ENCODE results near the gene ITGAX.

Gene ITGAX

GRCh38 chr16:31348579-31348978, 6.4 kb upstream of the ITGAX start:
- no peak for DNase-seq (ENCODE audit: low read depth, low spot score)

GRCh38 chr16:31350275-31351005, 4.5 kb upstream of the ITGAX start:
- DNase-seq (ENCODE audit: low read depth, low spot score), result no peak

- DNase-seq (ENCODE audit: low read depth, low spot score), result no peak
Observed at GRCh38 chr16:31351246-31351941, 3.6 kb upstream of the ITGAX start.

DNA sequence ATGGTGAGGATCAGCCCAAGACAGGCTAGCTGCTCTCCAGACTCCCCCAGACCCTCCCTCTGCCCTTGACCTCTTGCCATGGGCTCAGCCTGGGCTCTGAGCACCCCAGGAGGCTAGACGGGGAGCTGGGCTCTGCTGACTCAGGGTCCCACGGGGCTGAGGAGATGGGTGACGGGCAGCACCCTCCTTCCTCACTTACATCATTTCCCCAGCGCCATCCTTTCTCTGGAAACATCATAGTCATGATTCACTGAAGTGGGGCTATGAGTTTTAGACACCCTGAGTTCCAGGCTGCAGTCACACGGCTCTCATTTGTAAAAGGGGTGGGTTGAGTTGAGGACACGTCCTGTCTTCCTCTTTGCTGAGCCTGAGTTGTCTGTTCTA, 3.0 kb upstream of the ITGAX start:
- no peak for DNase-seq (ENCODE audit: low read depth, low spot score)

GRCh38 chr16:31352376-31353115, 2.4 kb upstream of the ITGAX start:
- no peak for DNase-seq (ENCODE audit: low read depth, low spot score)

DNA sequence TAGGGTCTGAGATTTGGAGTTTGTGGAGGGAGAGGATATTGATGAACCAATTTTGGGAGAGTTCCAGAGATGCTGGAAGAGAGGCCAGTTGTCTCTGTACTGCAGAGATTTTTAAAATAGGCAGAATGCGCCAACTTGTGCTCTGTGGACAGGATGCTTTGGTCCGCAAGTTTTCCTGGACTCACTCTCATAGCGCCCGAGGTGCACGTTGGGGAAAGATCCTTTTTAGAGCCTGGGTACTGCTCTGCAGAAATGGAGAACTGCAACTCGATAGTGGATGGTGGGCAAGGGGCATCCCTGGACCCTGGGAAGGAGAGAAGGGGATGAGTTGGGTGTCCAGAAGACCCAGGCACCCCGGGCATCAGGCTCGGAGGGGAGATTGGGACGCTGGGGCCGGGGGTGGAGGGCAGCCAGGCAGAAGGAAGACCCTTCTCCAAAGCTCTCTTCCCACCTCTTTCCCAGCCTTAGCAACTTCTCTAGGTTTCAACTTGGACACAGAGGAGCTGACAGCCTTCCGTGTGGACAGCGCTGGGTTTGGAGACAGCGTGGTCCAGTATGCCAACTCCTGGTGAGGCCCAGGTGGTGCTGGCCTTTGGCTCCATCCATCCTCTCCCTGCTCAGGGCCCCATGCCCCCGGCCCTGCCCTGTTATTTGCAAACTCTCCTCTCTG, 590 bp downstream of the ITGAX start:
- no peak for DNase-seq (ENCODE audit: low read depth, low spot score)

GRCh38 chr16:31356566-31357323, 1.8 kb downstream of the ITGAX start:
- DNase-seq (ENCODE audit: low read depth, low spot score), result no peak

GRCh38 chr16:31357324-31358109, 2.5 kb downstream of the ITGAX start:
- DNase-seq (ENCODE audit: low read depth, low spot score), result no peak

DNA sequence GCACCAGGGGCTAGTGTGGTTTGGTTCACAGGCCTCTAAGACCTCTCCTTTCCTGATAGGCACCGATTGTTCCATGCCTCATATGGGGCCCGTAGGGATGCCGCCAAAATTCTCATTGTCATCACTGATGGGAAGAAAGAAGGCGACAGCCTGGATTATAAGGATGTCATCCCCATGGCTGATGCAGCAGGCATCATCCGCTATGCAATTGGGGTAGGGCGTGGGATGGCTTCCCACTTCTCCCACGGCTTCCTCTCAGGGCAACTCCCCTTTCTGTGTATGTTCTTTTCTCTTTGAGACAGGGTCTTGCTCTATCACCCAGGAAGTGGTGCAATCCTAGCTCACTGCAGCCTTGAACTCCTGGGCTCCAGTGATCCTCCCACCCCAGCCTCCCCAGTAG, 5.3 kb downstream of the ITGAX start:
- DNase-seq (ENCODE audit: low read depth, low spot score), result no peak

GRCh38 chr16:31361201-31362110, 6.5 kb downstream of the ITGAX start:
- DNase-seq (ENCODE audit: low read depth, low spot score), result no peak

DNA sequence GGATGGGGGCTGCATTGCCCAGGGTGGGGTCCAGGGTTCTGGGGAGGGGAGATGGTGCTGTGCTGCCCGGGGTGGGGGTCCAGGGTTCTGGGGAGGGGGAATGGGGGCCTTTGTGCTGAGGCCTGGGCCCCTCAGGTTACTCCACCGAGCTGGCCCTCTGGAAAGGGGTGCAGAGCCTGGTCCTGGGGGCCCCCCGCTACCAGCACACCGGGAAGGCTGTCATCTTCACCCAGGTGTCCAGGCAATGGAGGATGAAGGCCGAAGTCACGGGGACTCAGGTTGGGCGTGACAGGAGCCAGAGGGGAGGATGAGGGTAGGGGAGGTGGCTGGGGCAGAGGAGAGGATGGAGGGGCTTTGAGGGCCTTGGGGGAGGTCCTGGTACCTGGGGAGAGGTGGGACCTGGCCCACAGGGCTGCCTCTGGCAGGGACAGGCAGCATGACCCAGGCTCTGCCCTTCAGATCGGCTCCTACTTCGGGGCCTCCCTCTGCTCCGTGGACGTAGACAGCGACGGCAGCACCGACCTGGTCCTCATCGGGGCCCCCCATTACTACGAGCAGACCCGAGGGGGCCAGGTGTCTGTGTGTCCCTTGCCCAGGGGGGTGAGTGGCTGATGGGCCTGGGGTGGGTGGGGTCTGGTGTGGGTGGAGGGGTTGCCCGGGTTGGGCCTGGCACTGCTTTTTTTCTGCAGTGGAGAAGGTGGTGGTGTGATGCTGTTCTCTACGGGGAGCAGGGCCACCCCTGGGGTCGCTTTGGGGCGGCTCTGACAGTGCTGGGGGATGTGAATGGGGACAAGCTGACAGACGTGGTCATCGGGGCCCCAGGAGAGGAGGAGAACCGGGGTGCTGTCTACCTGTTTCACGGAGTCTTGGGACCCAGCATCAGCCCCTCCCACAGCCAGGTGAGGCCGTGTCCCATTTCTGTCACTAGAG, 7.8 kb downstream of the ITGAX start:
- DNase-seq (ENCODE audit: low read depth, low spot score), result no peak

DNA sequence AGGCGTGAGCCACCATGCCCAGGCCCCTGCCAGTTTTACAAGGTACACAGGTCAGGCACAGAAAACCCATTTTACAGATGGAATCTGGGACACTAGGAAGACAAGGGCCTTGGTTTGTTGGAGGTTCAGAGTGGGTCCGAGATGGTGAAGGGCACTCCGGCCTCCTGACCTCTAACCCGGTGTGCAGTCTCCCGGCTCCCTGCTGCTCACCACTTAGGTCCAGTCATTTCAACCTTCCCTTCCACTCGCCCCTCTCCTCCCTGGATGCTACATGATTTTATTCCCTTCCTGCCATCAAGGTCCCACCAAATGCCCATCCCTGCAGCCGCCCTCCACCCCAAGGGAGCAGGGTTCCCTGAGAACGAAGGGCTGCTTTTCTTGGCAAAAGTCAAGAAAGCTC, 8.7 kb downstream of the ITGAX start:
- DNase-seq (ENCODE audit: low read depth, low spot score), result no peak

DNA sequence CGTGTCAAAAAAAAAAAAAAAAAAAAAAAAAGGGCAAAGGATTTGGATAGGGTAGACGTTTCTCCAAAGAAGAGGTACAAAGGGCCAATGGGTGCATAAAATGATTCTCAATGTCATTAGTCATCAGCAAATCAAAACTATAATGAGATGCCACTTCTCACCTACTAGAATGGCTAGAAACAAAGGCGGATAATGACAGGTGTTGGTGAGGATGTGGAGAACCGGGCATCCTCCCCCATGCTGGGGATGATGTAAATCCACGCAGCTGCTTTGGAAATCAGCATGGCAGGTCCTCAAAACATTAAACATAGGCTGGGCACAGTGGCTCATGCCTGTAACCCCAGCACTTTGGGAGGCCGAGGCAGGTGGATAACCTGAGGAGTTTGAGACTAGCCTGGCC, 9.4 kb downstream of the ITGAX start:
- DNase-seq (ENCODE audit: low read depth, low spot score), result no peak

DNA sequence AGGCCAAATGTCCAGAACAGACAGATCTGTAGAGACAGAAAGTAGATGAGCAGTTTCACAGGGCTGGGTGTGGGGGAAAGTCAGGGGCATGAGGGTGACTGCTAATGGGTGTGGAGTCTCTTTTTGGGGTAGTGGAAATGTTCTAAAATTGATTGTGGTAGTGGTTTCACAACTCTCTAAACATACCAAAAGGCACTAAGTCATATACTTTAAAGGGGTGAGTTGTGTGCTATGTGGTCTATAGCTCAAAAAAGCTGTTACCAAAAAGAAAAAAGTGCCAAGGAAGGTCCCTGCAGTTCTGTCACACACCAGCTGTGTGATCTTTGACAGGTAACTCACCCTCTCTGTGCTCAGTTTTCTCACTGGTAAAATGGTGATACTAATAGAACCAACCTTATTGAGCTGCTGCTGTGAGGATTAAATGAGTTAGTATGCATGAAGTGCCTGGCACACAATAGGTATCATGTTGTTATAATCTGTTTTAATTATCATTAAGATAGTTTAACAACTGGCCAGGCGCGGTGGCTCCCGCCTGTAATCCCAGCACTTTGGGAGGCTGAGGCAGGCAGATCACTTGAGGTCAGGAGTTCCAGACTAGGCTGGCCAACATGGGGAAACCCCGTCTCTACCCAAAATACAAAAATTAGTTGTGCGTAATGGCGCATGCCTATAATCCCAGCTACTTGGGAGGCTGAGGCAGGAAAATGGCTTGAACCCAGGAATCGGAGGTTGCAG, 10.3 kb downstream of the ITGAX start:
- no peak for DNase-seq (ENCODE audit: low read depth, low spot score)

DNA sequence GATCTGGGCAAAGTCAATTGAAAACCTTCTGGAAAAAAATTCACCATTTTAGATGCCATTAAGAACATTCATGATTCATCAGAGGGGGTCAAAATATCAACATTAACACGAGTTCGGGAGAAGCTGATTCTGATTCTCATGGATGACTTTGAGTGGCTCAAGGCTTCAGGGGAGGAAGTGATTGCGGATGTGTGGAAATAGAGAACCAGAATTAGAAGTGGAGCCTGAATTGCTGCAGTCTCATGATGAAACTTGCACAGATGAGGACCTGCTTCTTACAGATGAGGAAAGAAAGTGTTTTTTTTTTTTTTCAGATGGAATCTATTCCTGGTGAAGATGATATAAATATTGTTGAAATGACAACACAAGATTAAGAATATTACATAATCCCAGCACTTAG, 12.9 kb downstream of the ITGAX start:
- DNase-seq (ENCODE audit: low read depth, low spot score), result no peak

DNA sequence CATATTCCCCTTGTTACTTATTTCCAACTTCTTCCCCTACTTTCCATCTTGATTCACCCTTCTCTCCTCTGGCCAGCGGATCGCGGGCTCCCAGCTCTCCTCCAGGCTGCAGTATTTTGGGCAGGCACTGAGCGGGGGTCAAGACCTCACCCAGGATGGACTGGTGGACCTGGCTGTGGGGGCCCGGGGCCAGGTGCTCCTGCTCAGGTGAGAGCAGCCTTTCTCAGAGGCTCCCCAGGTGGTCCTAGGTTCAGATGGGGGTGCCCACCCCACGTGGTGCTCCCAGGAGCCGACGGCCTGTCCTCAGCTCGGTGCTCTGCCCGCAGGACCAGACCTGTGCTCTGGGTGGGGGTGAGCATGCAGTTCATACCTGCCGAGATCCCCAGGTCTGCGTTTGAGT, 16.0 kb downstream of the ITGAX start:
- no peak for DNase-seq (ENCODE audit: low read depth, low spot score)

- DNase-seq (ENCODE audit: low read depth, low spot score), result no peak
Observed at GRCh38 chr16:31371619-31372484, 16.9 kb downstream of the ITGAX start.

Data from smooth muscle cell of the brain vasculature (primary cell).